Hepatocyte (in vitro differentiated cells): ENCODE measurements around the gene RGR. TPM values are rescaled to one million over a fixed set of nuclear protein-coding genes. Genes with fewer than 3 reads are reported as not detected.

ENCODE experiments used
- DNase-seq: peaks from one replicate; pipeline ENCODE4 v3.0.0-alpha.2; 2016; ENCODE audit warnings: low spot score
- H2AFZ ChIP-seq: fragments of 200-600 bp; sonication (generic); 2 replicates; pipeline ENCODE4 v1.6.0; 2016; ENCODE audit warnings: antibody characterized with exemption, mild to moderate bottlenecking
- H3K27ac ChIP-seq: fragments of 200-600 bp; sonication (generic); 2 replicates; pipeline ENCODE4 v1.5.1; 2016; ENCODE audit warnings: mild to moderate bottlenecking
- H3K27me3 ChIP-seq: fragments of 200-600 bp; sonication (generic); 2 replicates; pipeline ENCODE4 v1.6.1; 2016
- H3K36me3 ChIP-seq: fragments of 200-600 bp; sonication (generic); replicated peaks from 2 replicates; pipeline ENCODE4 v1.5.1; 2016; ENCODE audit warnings: low read depth; ENCODE audit not compliant: insufficient read depth
- H3K4me1 ChIP-seq: fragments of 200-600 bp; sonication (generic); 2 replicates; pipeline ENCODE4 v1.5.1; 2016; ENCODE audit warnings: mild to moderate bottlenecking, moderate library complexity; ENCODE audit not compliant: insufficient read depth
- H3K4me2 ChIP-seq: fragments of 200-600 bp; sonication (generic); 2 replicates; pipeline ENCODE4 v1.6.0; 2016
- H3K4me3 ChIP-seq: fragments of 200-600 bp; sonication (generic); 2 replicates; pipeline ENCODE4 v1.5.1; 2016; ENCODE audit warnings: mild to moderate bottlenecking
- H3K79me2 ChIP-seq: fragments of 200-600 bp; sonication (generic); 2 replicates; pipeline ENCODE4 v1.6.0; 2017; ENCODE audit warnings: mild to moderate bottlenecking
- H3K9me2 ChIP-seq: fragments of 200-600 bp; sonication (generic); replicated peaks from 2 replicates; pipeline ENCODE4 v1.6.0; 2017; ENCODE audit warnings: mild to moderate bottlenecking; ENCODE audit not compliant: insufficient read depth
- H3K9me3 ChIP-seq: fragments of 200-600 bp; sonication (generic); 2 replicates; pipeline ENCODE4 v1.5.1; 2016; ENCODE audit warnings: low read depth, mild to moderate bottlenecking
- H4K20me1 ChIP-seq: fragments of 200-600 bp; sonication (generic); 2 replicates; pipeline ENCODE4 v1.6.0; 2016; ENCODE audit warnings: mild to moderate bottlenecking; ENCODE audit not compliant: insufficient read depth, poor library complexity, severe bottlenecking
- CTCF ChIP-seq: fragments of 200-600 bp; sonication (generic); IDR thresholded peaks from 2 replicates; pipeline ENCODE4 v1.5.1; 2016; ENCODE audit warnings: antibody characterized with exemption, mild to moderate bottlenecking; ENCODE audit not compliant: poor library complexity
- EZH2 ChIP-seq: fragments of 200-600 bp; sonication (generic); IDR thresholded peaks from 2 replicates; pipeline ENCODE4 v1.6.1; 2016; ENCODE audit warnings: antibody characterized with exemption, mild to moderate bottlenecking, borderline replicate concordance
- EZH2phosphoT487 ChIP-seq: fragments of 200-600 bp; sonication (generic); IDR thresholded peaks from one replicate; pipeline ENCODE4 v1.6.1; 2018; ENCODE audit warnings: antibody characterized with exemption, mild to moderate bottlenecking, low read depth, moderate library complexity; ENCODE audit not compliant: unreplicated experiment, severe bottlenecking
- WGBS: methylation state at CpG from one replicate; pipeline ENCODE4 v1.1.6; 2016; ENCODE audit warnings: low lambda C conversion rate; ENCODE audit errors: missing lambda C conversion rate; 5-methylcytosine and 5-hydroxymethylcytosine counted together
- polyA plus RNA-seq: library from polyadenylated mRNA; unstranded; fragments of >200 nt; fragmentation: Nextera tagmentation; extraction: Ambion mirVana; gene quantifications from 2 replicates; pipeline ENCODE4 v1.2.1, GENCODE V29; 2016
- total RNA-seq: library from RNA; depleted of rRNA; stranded (reverse); fragments of >200 nt; gene quantifications from 2 replicates; pipeline ENCODE4 v1.2.3, GENCODE V29; 2014

Gene RGR
- total and polyA plus RNA-seq, 2 experiments from 2014 or later: not detected

GRCh38 chr10:84248794-84249193 is 3.9 kb downstream of the RGR start:
- Histone ChIP-seq H3K27ac (no peak overlapping the region), H3K36me3 (no peaks in the 10 kb centered on the region), H4K20me1 (no peaks in the 10 kb centered on the region), H3K4me3 (no peak overlapping the region), H3K9me3 (no peaks in the 10 kb centered on the region), H3K4me1 (no peaks in the 10 kb centered on the region), H3K27me3 (peaks cover 4% of the 10 kb centered on the region), H3K79me2 (no peaks in the 10 kb centered on the region), H3K9me2 (no peaks in the 10 kb centered on the region), H2AFZ (no peak overlapping the region), H3K4me2 (no peak overlapping the region)
- DNase-seq: no peak
- TF ChIP-seq EZH2phosphoT487: no peak
- TF ChIP-seq EZH2: no peak
- no peak for TF ChIP-seq CTCF
- 87% methylated on average over 12 of the region's 12 CpGs for WGBS

DNA sequence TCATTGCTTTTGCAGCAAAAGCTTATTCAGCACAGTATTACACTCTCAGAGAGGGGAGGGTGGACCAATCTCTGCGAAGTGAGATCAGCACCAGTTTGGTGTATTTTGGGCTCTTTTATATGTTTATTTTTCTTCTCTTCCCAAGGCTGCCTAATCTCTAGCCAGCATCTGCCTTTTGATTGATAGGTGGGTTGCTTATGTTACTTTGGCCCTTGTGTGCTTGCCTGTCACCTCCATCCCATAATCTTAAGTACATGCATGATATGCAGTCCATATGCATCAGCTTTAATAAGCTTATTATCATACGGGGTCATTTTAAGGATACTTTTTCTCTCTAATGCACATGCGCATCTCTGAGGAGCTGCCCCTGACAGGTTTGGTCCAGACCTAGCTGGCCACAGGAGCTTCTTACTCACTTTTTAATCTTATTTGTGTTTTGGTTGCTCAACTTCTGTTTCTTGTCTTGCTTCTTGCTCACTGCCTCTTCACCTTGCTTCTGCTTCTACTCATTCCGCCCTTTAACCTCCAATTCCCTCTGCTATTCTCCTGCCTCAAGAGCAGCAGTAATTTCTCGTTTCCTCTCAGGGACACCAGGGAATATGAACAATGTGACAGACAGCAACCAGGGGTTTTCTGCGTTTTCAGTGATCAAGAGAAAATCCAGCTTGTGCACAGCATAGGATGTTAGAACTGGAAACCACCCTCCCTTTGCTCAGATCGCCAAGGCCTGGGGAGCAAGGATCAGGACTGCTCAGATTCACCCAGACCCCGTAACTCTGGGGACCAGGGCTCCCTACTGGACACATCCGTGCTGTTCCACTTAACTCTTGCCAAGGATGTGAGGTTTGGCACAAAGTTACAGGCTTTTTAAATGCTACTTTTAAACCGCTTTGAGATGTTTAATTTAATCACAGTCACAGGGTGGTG is 10.0 kb downstream of the RGR start:
- no peak overlapping the region for H2AFZ ChIP-seq
- H3K9me3 ChIP-seq: no peaks in the 10 kb centered on the region
- H3K79me2 ChIP-seq: no peaks in the 10 kb centered on the region
- no peak for TF ChIP-seq EZH2
- no peaks in the 10 kb centered on the region for H3K27me3 ChIP-seq
- no peaks in the 10 kb centered on the region for H4K20me1 ChIP-seq
- 80% methylated on average over 10 of the region's 10 CpGs for WGBS
- H3K9me2 ChIP-seq: no peaks in the 10 kb centered on the region
- H3K27ac ChIP-seq: no peak overlapping the region
- H3K4me3 ChIP-seq: no peak overlapping the region
- no peak for DNase-seq
- no peaks in the 10 kb centered on the region for H3K4me1 ChIP-seq
- H3K4me2 ChIP-seq: no peak overlapping the region
- no peaks in the 10 kb centered on the region for H3K36me3 ChIP-seq

DNA sequence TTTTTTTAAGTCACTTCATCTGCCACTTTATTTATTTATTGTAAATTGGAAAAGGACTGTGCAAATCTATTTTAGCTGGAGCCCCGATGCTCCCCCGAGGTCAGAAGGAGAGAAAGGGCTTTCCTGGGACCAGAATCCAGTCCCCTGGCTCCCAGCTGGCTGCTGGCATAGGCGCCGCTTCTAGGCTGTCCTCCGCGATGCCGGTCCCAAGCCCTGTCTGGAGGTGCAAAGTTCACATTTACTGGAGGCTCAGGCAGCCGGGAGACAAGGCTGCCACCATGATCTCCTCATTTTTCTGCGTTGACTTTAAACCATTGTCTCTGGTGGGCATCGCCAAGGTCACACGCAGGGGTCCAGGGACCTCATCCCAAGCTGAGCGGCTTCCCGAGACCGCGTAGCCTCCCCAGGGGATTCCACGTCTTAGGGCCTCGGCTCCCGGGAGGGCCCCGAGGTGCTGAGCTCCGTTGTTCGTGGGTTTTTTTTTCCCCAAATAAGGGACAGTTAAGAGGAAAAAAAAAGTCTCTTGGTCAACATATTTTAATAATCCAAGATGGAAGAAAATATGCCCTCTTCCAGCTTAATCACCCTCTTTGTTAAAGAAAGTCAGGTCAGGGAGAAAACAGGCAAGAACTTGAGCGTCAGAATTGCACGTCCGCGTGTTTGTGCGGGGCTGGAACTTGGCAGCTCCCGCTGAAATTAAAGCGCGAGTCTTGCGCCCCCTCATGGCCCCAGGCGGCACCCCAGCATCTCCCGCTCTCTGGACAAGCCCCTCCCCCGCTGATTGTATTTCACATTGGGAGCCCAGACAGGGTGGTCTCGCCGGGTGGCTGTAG is 11.9 kb downstream of the RGR start:
- no peaks in the 10 kb centered on the region for H3K79me2 ChIP-seq
- H3K27ac ChIP-seq: no peak overlapping the region
- TF ChIP-seq EZH2 (no peak), CTCF (peak; percentile 46)
- no peak overlapping the region for H3K4me2 ChIP-seq
- H3K4me3 ChIP-seq: no peak overlapping the region
- no peaks in the 10 kb centered on the region for H3K9me2 ChIP-seq
- no peaks in the 10 kb centered on the region for H3K27me3 ChIP-seq
- DNase-seq: peak; percentile 44
- no peaks in the 10 kb centered on the region for H3K36me3 ChIP-seq
- H2AFZ ChIP-seq: no peak overlapping the region
- 57% methylated on average over 35 of the region's 35 CpGs for WGBS
- H4K20me1 ChIP-seq: no peaks in the 10 kb centered on the region
- no peaks in the 10 kb centered on the region for H3K9me3 ChIP-seq
- no peaks in the 10 kb centered on the region for H3K4me1 ChIP-seq
